Measurements from ENCODE around the gene ZNG1C.
"Not testable (repeated sequence)": the region's sequence is repeated elsewhere in the genome, so short reads cannot be mapped to it uniquely, and the experiment has no call there.

- not testable (repeated sequence) for TF ChIP-seq CTCF (conservative IDR thresholded peaks at IDR 0.05; ENCODE audit: low read depth, low read length); EZH2phosphoT487 (IDR thresholded peaks at IDR 0.05; ENCODE audit: borderline replicate concordance, low read length)
These were observed 94.2 kb downstream of the ZNG1C start for GRCh38 chr9:68335935-68336334.

All from PC-3 (cell line).